ENCODE measurements around the gene SCAI. TPM values are rescaled to one million over a fixed set of nuclear protein-coding genes. Genes with fewer than 3 reads are reported as not detected.

The SCAI gene
- total RNA-seq, 1 experiment from 2014 or later = 15.5 TPM

DNA sequence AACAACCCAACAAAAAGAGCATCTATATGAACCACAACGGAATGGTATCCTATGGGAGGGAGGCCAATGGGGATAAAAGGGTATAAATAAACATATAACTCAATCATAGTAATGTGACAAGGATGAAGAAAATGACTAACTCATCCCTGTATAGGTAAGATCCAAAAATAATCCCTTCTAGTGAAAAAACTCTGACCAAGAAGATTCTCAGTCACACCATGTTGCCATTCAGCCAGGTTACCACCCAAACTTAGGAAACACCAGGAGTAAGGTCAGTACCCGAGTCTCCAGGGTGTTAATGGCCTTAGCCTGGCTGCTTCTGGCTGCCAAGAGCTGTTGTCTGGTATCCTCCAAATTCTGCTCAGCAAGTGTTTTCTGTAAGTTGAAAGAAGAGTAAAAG is 235.2 kb downstream of the SCAI start:
- Histone ChIP-seq H4K91ac (ENCODE audit: insufficient read length, low read depth, low read length) (no peak overlapping the region), H3K18ac (ENCODE audit: insufficient read length, low read depth, low read length) (no peak overlapping the region), H2AFZ (ENCODE audit: low read length) (no peak overlapping the region), H3K4me2 (ENCODE audit: insufficient read depth, insufficient read length, low read length) (no peak overlapping the region), H2BK5ac (ENCODE audit: insufficient read length, low read length) (no peak overlapping the region), H3K4me1 (ENCODE audit: insufficient read depth, low read length) (no peaks in the 10 kb centered on the region), H2BK15ac (ENCODE audit: low read depth, low read length) (no peak overlapping the region), H3K27ac (ENCODE audit: insufficient read length, low read depth, low read length) (no peak overlapping the region), H3K79me2 (ENCODE audit: insufficient read depth, low read length) (no peaks in the 10 kb centered on the region), H4K8ac (replicated peaks; ENCODE audit: insufficient read length, low read depth, low read length) (no peak overlapping the region), H3K79me1 (ENCODE audit: insufficient read depth, low read depth, low read length, poor library complexity, severe bottlenecking) (no peaks in the 10 kb centered on the region), H4K20me1 (ENCODE audit: control insufficient read depth, insufficient read depth, insufficient read length) (no peaks in the 10 kb centered on the region), H2BK12ac (ENCODE audit: insufficient read length, low read depth, low read length) (no peak overlapping the region), H3K27me3 (ENCODE audit: insufficient read depth, low read length) (no peaks in the 10 kb centered on the region), H3K23ac (ENCODE audit: insufficient read length, low read depth, low read length) (no peak overlapping the region), H3K23me2 (ENCODE audit: insufficient read length, low read depth, low read length, poor library complexity, severe bottlenecking) (no peaks in the 10 kb centered on the region), H3K9ac (ENCODE audit: extremely low read depth, insufficient read length, low read length) (no peak overlapping the region), H3K14ac (ENCODE audit: insufficient read depth, low read length) (no peak overlapping the region), H2BK20ac (ENCODE audit: low read depth, low read length, poor library complexity, severe bottlenecking) (no peak overlapping the region), H3T11ph (ENCODE audit: low read length) (no peak overlapping the region), H4K5ac (ENCODE audit: insufficient read length, low read depth, low read length) (no peak overlapping the region), H2BK120ac (ENCODE audit: low read depth, low read length, poor library complexity, severe bottlenecking) (no peak overlapping the region), H3K9me3 (ENCODE audit: control insufficient read depth, low read depth, low read length) (no peaks in the 10 kb centered on the region), H3K4ac (ENCODE audit: low read depth, low read length) (no peak overlapping the region), H2AK5ac (ENCODE audit: insufficient read length, low read length) (no peak overlapping the region), H3K56ac (ENCODE audit: insufficient read length, low read depth, low read length) (no peak overlapping the region)
- DNase-seq = no peak
- WGBS (ENCODE audit: extremely low coverage, insufficient read length, low lambda C conversion rate) = no CpG with 5 or more reads among the region's 2 CpGs
- no peaks in the 10 kb centered on the region for H3K4me1 Mint-ChIP-seq
- peaks cover 0 to 9% (median 6%) of the 10 kb centered on the region in 3 experiments; a peak in 3 of 7 replicates for H3K36me3 Mint-ChIP-seq (ENCODE audit: insufficient read depth in 1 of 3, low read depth in 3 of 3)
- H3K9me3 Mint-ChIP-seq = no peaks in the 10 kb centered on the region
- no peak overlapping the region for H3K27ac Mint-ChIP-seq
- H3K4me3 Mint-ChIP-seq = no peak overlapping the region
- TF ChIP-seq, protein P1, sequence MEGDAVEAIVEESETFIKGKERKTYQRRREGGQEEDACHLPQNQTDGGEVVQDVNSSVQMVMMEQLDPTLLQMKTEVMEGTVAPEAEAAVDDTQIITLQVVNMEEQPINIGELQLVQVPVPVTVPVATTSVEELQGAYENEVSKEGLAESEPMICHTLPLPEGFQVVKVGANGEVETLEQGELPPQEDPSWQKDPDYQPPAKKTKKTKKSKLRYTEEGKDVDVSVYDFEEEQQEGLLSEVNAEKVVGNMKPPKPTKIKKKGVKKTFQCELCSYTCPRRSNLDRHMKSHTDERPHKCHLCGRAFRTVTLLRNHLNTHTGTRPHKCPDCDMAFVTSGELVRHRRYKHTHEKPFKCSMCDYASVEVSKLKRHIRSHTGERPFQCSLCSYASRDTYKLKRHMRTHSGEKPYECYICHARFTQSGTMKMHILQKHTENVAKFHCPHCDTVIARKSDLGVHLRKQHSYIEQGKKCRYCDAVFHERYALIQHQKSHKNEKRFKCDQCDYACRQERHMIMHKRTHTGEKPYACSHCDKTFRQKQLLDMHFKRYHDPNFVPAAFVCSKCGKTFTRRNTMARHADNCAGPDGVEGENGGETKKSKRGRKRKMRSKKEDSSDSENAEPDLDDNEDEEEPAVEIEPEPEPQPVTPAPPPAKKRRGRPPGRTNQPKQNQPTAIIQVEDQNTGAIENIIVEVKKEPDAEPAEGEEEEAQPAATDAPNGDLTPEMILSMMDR (conservative IDR thresholded peaks at IDR 0.05) = no peak
- H3K27me3 Mint-ChIP-seq (ENCODE audit: low read depth) = no peaks in the 10 kb centered on the region

Data from H9 (cell line).